GM21390 (cell line): ENCODE results near the gene ZNF615.
"Not testable (repeated sequence)": the region's sequence is repeated elsewhere in the genome, so short reads cannot be mapped to it uniquely, and the experiment has no call there.

ENCODE experiments used
- ATAC-seq: cut with Tn5 transposase; IDR thresholded peaks from one replicate; pipeline ENCODE4 v1.9.1; 2021; ENCODE audit not compliant: unreplicated experiment

ZNF615 gene

DNA sequence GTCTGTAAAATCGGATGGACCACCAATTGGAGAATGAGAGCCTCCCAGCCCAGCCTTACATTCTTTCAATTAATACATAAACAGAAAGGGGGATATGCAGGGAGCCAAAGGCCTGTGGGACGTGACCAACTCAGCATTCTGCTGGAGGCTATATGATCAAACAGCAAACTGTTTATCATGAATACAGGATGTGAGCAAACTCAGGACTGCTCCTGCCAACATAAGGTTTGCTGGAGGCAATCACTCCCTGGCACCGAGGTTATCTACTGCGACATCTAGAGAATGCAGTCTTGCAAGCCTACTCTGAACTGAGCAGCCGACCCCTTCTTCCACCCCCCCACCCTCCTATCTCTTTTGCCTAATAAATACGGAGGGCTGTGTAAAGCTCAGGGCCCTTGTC lies 27.1 kb downstream of the ZNF615 start:
- not testable (repeated sequence) for ATAC-seq

DNA sequence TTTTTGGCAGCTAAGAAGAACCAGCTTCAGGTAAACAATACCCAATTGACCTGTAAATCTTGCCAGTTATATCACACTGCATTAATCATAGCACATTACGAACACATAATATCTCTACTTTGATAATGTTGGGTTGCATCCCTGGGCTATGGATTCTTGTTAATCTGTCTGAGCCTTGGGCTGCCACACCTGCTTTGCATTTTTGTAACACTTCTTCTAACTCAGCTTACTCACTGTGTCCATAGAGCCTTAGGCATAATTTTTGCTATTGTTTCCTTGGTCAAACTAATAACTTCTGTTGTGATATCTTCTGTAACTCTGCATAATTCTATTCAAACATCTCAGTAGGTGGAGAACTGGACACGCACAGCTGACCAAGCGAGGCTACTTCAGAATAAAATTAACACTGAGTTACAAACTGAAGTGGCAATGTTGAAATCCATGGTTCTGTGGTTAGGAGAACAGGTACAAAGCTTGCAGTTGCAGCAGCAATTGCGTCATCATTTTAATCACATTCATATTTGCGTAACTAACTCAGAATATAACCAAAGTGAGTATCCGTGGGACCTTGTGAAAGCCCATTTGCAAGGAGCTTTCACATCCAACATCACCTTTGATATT lies 27.8 kb downstream of the ZNF615 start:
- no peak for ATAC-seq

DNA sequence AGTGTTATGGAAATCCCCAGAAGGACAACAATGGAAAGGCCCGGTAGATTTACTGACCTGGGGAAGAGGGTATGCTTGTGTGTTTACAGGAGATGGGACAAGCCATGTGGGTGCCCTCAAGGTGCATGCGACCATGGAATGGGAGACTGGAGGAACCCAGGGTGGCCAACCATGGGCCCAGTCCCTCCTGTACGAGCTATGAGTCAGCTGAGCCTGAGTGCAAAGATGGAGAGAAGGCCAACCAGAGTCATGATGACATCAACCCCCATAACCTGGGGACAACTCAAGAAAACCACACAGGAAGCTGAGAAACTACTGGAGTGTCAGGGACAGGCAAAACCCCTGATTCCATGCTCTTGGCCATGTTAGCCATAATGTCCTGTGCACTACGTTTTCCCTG lies 29.1 kb downstream of the ZNF615 start:
- ATAC-seq, result no peak

DNA sequence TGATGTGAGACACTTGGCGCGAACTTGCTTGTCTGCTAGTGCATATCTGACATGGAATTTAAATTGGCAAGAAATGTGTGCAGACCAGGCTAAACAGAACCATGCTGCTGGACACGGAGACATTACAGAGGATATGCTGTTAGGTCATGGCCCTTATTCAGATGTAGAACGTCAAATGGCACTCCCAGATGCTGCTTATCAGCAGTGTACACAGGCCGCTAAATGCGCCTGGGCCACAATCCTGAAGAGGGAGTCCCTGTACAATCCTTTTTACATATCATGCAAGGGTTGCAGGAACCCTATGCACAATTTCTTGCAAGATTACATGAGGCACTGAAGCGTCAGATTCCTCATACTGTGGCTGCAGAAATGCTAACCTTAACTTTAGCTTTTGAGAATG lies 30.7 kb downstream of the ZNF615 start:
- ATAC-seq, result no peak

DNA sequence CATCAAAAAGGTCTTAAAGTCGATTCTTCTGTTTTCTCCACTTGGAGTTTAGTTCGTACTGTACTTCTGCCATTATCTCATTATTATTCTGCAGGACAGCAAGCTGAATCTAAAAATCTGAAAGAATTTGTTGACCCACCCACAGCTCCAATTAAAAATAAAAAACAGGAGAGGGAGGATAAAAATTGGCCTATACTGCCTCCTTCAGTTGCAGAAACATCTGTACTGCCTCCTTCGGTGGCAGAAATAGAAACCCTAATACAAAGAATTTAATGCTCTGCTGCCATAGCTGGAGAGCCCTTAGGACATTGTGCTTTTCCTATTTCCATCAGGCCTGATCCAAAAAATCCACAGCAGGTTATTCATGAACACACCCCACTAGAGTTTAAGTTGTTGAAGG lies 31.2 kb downstream of the ZNF615 start:
- no peak for ATAC-seq

DNA sequence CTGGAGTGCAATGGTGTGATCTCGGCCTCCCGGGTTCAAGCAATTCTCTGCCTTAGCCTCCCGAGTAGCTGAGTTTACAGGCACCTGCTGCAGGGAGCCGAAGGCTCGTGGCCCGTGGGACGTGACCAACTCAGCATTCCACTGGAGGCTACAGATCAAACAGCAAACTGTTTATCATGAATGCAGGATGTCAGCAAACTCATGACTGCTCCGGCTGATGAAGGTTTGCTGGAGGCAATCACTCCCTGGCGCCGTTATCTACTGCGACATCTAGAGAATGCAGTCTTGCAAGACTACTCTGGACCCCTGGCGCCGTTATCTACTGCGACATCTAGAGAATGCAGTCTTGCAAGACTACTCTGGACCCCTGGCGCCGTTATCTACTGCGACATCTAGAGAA lies 32.2 kb downstream of the ZNF615 start:
- ATAC-seq, result not testable (repeated sequence)

DNA sequence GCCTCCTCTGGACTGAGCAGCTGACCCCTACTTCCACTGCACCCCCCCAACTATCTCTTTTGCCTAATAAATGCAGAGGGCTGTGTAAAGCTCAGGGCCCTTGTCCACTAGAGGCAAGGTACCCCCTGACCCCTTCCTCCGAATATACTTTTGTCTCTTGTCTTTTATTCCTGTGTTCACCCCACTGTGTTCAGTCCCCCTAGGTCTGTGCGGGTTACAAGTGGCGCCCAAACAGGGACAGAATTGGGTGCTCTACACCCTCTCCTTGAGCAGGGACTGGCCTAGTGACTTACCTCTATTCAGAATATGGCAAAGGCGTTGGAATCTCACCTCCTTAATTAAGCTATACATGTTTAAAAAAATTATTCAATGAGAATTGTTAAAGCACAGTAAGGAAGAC lies 36.4 kb downstream of the ZNF615 start:
- no peak for ATAC-seq

DNA sequence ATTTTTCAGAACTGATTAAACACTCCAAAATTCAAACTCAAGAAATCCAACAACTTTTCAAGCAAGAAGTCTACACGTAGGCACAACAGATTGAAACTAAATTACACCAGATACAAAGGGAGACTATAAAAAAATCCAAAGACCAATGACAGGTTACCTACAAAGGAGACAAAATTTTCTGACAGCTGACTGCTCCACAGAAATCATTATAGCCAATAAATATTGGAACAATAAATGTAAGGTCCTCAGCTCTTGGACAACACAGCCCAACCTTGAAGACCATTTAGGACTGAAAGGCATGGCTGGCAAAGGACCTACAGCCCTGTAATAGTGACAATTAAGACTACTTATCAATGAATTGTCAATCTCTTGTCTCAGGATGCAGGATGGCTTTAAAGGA lies 37.3 kb downstream of the ZNF615 start:
- no peak for ATAC-seq

DNA sequence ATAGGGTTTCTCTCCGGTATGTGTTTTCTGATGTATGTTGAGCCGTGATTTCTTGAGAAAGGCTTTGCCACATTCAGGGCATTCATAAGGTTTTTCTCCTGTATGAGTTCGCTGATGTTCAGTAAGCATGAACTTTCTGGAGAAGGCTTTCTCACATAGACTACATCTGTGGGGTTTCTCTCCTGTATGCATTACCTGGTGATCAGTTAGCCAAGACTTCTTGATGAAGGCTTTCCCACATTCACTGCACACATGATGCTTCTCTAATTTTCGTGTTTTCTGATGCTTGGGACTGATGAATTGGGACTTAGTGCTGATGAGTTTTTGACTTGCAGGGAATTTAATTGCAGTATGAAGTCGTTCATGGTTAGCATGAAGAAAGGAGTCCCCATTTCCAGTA lies 42.4 kb downstream of the ZNF615 start:
- no peak for ATAC-seq

DNA sequence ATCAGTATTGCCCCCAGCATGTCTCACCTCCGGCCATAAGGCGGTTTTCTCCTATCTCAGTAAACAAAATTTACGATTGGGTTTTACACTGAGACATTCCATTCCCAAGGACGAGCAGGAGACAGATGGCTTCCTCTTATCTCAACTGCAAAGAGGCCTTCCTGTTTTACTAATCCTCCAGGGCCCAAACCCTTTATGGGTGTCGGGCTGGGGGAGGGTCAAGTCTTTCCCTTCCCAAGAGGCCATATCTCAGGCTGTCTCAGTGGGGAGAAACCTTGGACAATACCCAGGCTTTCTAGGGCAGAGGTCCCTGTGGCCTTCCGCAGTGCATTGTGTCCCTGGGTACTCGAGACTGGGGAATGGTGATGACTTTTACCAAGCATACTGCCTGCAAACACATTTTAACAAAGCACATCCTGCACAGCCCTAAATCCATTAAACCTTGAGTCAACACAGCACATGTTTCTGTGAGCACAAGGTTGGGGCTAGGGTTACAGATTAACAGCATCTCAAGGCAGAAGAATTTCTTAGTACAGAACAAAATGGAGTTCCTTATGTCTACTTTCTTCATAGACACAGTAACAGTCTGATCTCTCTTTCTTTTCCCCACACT lies 47.3 kb downstream of the ZNF615 start:
- not testable (repeated sequence) for ATAC-seq

DNA sequence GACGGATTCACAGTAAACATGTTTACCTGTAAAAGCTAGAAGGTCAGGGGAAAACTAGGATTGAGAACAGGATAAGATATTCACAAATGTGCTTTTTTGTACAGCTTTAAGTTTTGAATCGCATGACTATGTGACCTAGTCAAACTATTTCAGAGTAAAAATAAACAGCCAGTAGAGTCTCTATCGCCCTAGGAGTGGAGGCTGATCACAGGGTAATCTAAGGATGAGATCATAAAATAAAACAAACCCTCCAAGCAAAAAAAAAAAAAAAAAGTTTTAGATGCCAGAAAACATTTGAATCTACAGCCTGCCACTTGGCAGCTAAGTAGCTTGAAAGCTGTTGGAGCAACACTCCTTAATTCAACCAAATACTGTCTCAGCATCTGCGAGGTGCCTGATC lies 48.2 kb downstream of the ZNF615 start:
- ATAC-seq, result no peak

DNA sequence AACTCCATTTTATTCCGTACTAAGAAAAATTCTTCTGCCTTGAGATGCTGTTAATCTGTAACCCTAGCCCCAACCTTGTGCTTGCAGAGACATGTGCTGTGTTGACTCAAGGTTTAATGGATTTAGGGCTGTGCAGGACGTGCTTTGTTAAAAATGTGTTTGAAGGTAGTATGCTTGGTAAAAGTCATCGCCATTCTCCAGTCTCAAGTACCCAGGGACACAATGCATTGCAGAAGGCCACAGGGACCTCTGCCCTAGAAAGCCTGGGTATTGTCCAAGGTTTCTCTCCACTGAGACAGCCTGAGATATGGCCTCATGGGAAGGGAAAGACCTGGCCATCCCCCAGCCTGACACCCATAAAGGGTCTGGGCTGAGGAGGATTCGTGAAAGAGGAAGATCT lies 50.2 kb downstream of the ZNF615 start:
- not testable (repeated sequence) for ATAC-seq

DNA sequence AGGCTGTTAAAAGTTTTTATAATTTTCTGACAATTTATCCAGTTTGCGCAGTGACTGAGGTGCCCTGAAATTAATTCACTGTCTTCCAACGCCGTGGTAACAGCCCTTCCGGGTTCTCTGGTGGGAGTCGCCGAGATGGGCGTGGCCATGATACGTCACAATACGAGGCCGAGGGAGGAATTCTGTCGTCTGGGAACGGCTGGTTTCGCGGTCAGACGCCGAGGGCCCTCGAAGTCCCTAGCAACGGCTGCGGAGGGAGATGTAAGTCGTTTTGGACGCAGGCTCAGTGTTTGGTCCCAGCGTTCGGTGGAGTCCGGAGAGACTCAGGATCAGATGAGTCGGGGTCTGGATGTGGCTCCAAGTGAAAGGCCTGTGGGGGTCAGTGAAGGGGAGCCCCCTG lies 59.0 kb downstream of the ZNF615 start:
- no peak for ATAC-seq

DNA sequence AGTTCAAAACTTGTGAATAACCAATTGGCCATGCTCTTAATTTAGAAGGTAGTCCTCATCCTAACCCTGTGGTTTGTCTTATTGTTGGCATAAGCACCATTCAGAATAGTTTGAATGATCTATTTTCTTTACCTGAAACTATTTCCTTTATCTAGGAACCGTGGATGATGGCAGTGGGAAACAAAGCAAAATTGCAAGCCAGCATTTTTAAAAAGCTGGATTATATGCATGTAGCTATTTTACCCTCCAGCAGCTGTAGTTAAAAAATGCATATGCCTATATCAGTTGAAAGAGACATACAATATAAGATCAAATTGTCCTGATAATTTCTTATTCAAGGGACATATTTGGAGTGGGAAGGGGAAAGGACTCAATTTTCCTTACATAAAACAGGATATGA lies 61.4 kb downstream of the ZNF615 start:
- no peak for ATAC-seq

DNA sequence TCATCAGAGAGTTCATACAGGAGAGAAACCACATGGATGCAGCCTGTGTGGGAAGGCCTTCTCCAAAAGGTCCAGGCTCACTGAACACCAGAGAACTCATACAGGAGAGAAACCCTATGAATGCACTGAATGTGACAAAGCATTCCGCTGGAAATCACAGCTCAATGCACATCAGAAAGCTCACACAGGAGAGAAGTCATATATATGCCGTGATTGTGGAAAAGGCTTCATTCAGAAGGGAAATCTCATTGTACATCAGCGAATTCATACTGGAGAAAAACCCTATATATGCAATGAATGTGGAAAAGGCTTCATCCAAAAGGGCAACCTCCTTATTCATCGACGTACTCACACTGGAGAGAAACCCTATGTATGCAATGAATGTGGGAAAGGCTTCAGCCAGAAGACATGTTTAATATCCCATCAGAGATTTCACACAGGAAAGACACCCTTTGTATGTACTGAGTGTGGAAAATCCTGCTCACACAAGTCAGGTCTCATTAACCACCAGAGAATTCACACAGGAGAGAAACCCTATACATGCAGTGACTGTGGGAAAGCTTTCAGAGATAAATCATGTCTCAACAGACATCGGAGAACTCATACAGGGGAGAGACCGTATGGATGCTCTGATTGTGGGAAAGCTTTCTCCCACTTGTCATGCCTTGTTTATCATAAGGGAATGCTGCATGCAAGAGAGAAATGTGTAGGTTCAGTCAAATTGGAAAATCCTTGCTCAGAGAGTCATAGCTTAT lies 63.0 kb downstream of the ZNF615 start:
- no peak for ATAC-seq
